WTC11 (cell line): ENCODE data around the gene METTL13. TPM values are rescaled to one million over a fixed set of nuclear protein-coding genes. Genes with fewer than 3 reads are reported as not detected.

Experiments
- ATAC-seq: fragments of 200-7000 bp; cut with Tn5 transposase; 2 replicates; pipeline ENCODE4 v1.10.0; 2021; ENCODE audit warnings: mild to moderate bottlenecking, moderate library complexity
- CTCF ChIA-PET: fragments of 300-600 bp; sonication (Branson Sonifier 250); formaldehyde crosslinking; loops from one replicate; lab custom pipeline; 2021; ENCODE audit warnings: antibody characterized with exemption; lab: Charles Lee
- POLR2A ChIA-PET: fragments of 350-600 bp; sonication (Branson Sonifier 250); formaldehyde crosslinking; loops from one replicate; lab custom pipeline; 2021; ENCODE audit warnings: antibody characterized with exemption; lab: Charles Lee
- DNase-seq: peaks from one replicate; pipeline ENCODE4 v3.0.0; 2021; ENCODE audit warnings: low spot score
- H3K27ac Mint-ChIP-seq: 2 replicates; pipeline ENCODE4 v1.8.0; 2021; ENCODE audit warnings: mixed read lengths
- H3K27me3 Mint-ChIP-seq: 2 replicates; pipeline ENCODE4 v1.8.0; 2021; ENCODE audit warnings: low read depth, mild to moderate bottlenecking, moderate library complexity, mixed read lengths
- H3K36me3 Mint-ChIP-seq: 2 replicates; pipeline ENCODE4 v1.8.0; 2021; ENCODE audit warnings: mixed read lengths
- H3K4me1 Mint-ChIP-seq: 2 replicates; pipeline ENCODE4 v1.8.0; 2022; ENCODE audit warnings: mixed read lengths
- H3K4me3 Mint-ChIP-seq: 2 replicates; pipeline ENCODE4 v1.8.0; 2021; ENCODE audit warnings: mild to moderate bottlenecking, moderate library complexity, mixed read lengths
- H3K9me3 Mint-ChIP-seq: 2 replicates; pipeline ENCODE4 v1.8.0; 2021; ENCODE audit warnings: mixed read lengths
- ATF2 ChIP-seq: sonication (generic); formaldehyde crosslinking; IDR thresholded peaks from 2 replicates; pipeline ENCODE4 v1.8.1; 2022; ENCODE audit warnings: low read depth, missing genetic modification reagents, borderline replicate concordance
- ESRRA ChIP-seq: sonication (generic); formaldehyde crosslinking; IDR thresholded peaks from 2 replicates; pipeline ENCODE4 v1.8.1; 2022; ENCODE audit warnings: mild to moderate bottlenecking, missing genetic modification reagents, borderline replicate concordance
- GTF2I ChIP-seq: fragments of 250-450 bp; sonication (Bioruptor Pico); conservative IDR thresholded peaks from 2 replicates; pipeline ENCODE4 v1.4.0; 2021; ENCODE audit warnings: mild to moderate bottlenecking
- HMGXB4 ChIP-seq: sonication (generic); formaldehyde crosslinking; IDR thresholded peaks from 2 replicates; pipeline ENCODE4 v1.8.1; 2023; ENCODE audit warnings: mild to moderate bottlenecking, moderate library complexity, missing genetic modification reagents
- NR3C1 ChIP-seq: sonication (generic); formaldehyde crosslinking; conservative IDR thresholded peaks from 2 replicates; pipeline ENCODE4 v1.8.1; 2023; ENCODE audit warnings: low read depth, mild to moderate bottlenecking, missing genetic modification reagents
- OVOL2 ChIP-seq: fragments of 250-450 bp; sonication (Bioruptor Pico); IDR thresholded peaks from 2 replicates; pipeline ENCODE4 v1.9.0; 2021; ENCODE audit warnings: mild to moderate bottlenecking, borderline replicate concordance
- PRRX2 ChIP-seq: fragments of 250-450 bp; sonication (Bioruptor Pico); IDR thresholded peaks from 2 replicates; pipeline ENCODE4 v1.8.0; 2021; ENCODE audit warnings: mild to moderate bottlenecking
- RELA ChIP-seq: sonication (generic); formaldehyde crosslinking; IDR thresholded peaks from 2 replicates; pipeline ENCODE4 v1.8.1; 2022; ENCODE audit warnings: missing genetic modification reagents, mild to moderate bottlenecking, borderline replicate concordance
- RORB ChIP-seq: fragments of 250-450 bp; sonication (Bioruptor Pico); IDR thresholded peaks from 2 replicates; pipeline ENCODE4 v1.9.0; 2021; ENCODE audit warnings: mild to moderate bottlenecking
- SMAD3 ChIP-seq: sonication (generic); formaldehyde crosslinking; IDR thresholded peaks from 2 replicates; pipeline ENCODE4 v1.8.0; 2022; ENCODE audit warnings: missing genetic modification reagents, mild to moderate bottlenecking, borderline replicate concordance
- TCF7 ChIP-seq: sonication (generic); formaldehyde crosslinking; IDR thresholded peaks from 2 replicates; pipeline ENCODE4 v1.8.0; 2022; ENCODE audit warnings: mild to moderate bottlenecking, low read depth, missing genetic modification reagents, moderate library complexity
- TEAD4 ChIP-seq: sonication (generic); formaldehyde crosslinking; IDR thresholded peaks from 2 replicates; pipeline ENCODE4 v1.8.0; 2022; ENCODE audit warnings: mild to moderate bottlenecking, missing genetic modification reagents
- ZBTB43 ChIP-seq: sonication (generic); formaldehyde crosslinking; IDR thresholded peaks from 2 replicates; pipeline ENCODE4 v1.8.1; 2023; ENCODE audit warnings: mild to moderate bottlenecking, missing genetic modification reagents
- ZNF121 ChIP-seq: sonication (generic); formaldehyde crosslinking; IDR thresholded peaks from 2 replicates; pipeline ENCODE4 v1.8.0; 2023; ENCODE audit warnings: missing genetic modification reagents
- ZNF232 ChIP-seq: sonication (generic); formaldehyde crosslinking; IDR thresholded peaks from 2 replicates; pipeline ENCODE4 v1.8.0; 2022; ENCODE audit warnings: mild to moderate bottlenecking, missing genetic modification reagents
- ZNF425 ChIP-seq: fragments of 250-450 bp; sonication (Bioruptor Pico); conservative IDR thresholded peaks from 2 replicates; pipeline ENCODE4 v1.9.0; 2021; ENCODE audit warnings: mild to moderate bottlenecking
- total RNA-seq: library from RNA; stranded (reverse); gene quantifications from 3 replicates; pipeline ENCODE4 v1.2.3, GENCODE V29; 2021
- TF ChIP-seq, protein P1 (sequence below): sonication (generic); formaldehyde crosslinking; IDR thresholded peaks from 2 replicates; pipeline ENCODE4 v1.8.0; 2022; ENCODE audit warnings: mild to moderate bottlenecking, missing genetic modification reagents

METTL13 gene
- total RNA-seq, 1 experiment from 2014 or later: 46.5 TPM

DNA sequence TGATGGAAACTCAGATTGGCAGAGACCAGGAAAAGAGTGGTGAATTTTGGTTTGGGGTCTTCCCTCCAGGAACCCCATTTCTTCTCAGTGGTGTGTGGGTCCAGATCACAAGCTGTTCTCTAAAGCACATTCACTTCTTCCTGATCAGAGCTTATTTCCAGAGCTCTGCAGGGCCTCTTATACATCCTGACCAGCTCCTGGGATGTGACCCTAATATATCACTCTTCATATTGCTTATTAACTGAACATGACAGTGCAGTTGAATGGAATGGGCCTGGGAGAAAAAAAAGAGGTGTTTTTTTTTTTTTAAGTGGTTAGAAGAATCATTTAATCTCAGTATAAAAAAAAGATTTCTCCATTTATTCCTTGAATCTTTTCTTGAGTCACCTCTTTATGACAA, 30.2 kb downstream of the METTL13 start:
- no peak overlapping the region for H3K27ac Mint-ChIP-seq
- H3K4me3 Mint-ChIP-seq: no peak overlapping the region
- H3K36me3 Mint-ChIP-seq: no peaks in the 10 kb centered on the region
- no peak for TF ChIP-seq ZNF425
- TF ChIP-seq ESRRA: no peak
- TF ChIP-seq RORB (CRISPR knock-in tag): no peak
- no peak for TF ChIP-seq ATF2
- TF ChIP-seq, protein P1, sequence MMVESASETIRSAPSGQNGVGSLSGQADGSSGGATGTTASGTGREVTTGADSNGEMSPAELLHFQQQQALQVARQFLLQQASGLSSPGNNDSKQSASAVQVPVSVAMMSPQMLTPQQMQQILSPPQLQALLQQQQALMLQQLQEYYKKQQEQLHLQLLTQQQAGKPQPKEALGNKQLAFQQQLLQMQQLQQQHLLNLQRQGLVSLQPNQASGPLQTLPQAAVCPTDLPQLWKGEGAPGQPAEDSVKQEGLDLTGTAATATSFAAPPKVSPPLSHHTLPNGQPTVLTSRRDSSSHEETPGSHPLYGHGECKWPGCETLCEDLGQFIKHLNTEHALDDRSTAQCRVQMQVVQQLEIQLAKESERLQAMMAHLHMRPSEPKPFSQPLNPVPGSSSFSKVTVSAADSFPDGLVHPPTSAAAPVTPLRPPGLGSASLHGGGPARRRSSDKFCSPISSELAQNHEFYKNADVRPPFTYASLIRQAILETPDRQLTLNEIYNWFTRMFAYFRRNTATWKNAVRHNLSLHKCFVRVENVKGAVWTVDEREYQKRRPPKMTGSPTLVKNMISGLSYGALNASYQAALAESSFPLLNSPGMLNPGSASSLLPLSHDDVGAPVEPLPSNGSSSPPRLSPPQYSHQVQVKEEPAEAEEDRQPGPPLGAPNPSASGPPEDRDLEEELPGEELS (CRISPR knock-in tag): no peak
- TF ChIP-seq RELA (CRISPR knock-in tag): no peak
- TF ChIP-seq ZNF121 (CRISPR knock-in tag): no peak
- TF ChIP-seq TEAD4 (CRISPR knock-in tag): no peak
- no peak for TF ChIP-seq ZNF232
- no peak for ATAC-seq
- H3K9me3 Mint-ChIP-seq: no peaks in the 10 kb centered on the region
- ChIA-PET CTCF (interaction anchor here (1.0 to 3.9 kb wide), 4 partner anchors 12 to 588 kb away, joined by 3 to 19 read pairs (median 6); no protein-coding TSS in a partner anchor), POLR2A (no interaction called here)
- no peak for DNase-seq
- no peaks in the 10 kb centered on the region for H3K27me3 Mint-ChIP-seq
- H3K4me1 Mint-ChIP-seq: peaks cover 21% of the 10 kb centered on the region

GRCh38 chr1:171814692-171815091, 33.2 kb downstream of the METTL13 start:
- no peak overlapping the region for H3K4me3 Mint-ChIP-seq
- H3K27ac Mint-ChIP-seq: peak overlapping the region; percentile 42; the same call in 1 of the 2 replicates
- no peaks in the 10 kb centered on the region for H3K27me3 Mint-ChIP-seq
- DNase-seq (no peak), ATAC-seq (no peak)
- ChIA-PET CTCF (interaction anchor here (1.0 kb wide), 1 partner anchor 14 kb away, joined by 3 read pairs; no protein-coding TSS in a partner anchor), POLR2A (no interaction called here)
- no peak for TF ChIP-seq ATF2
- TF ChIP-seq SMAD3 (CRISPR knock-in tag): no peak
- TF ChIP-seq GTF2I: no peak
- no peak for TF ChIP-seq TCF7 (CRISPR knock-in tag)
- no peak for TF ChIP-seq HMGXB4 (CRISPR knock-in tag)
- TF ChIP-seq PRRX2: no peak
- TF ChIP-seq NR3C1: no peak
- no peak for TF ChIP-seq OVOL2 (CRISPR knock-in tag)
- no peak for TF ChIP-seq RORB (CRISPR knock-in tag)
- no peak for TF ChIP-seq ZBTB43 (CRISPR knock-in tag)
- H3K36me3 Mint-ChIP-seq: no peaks in the 10 kb centered on the region
- peaks cover 30% of the 10 kb centered on the region for H3K4me1 Mint-ChIP-seq
- H3K9me3 Mint-ChIP-seq: no peaks in the 10 kb centered on the region
